ENCODE measurements around the gene PRF1. TPM values are rescaled to one million over a fixed set of nuclear protein-coding genes. Genes with fewer than 3 reads are reported as not detected.

Gene PRF1
- total and polyA plus RNA-seq, 2 of the 13 experiments (the other 11 are each of a cell fraction or from before 2014, with no cell fraction given): 1.00 to 1.4 TPM

GRCh38 chr10:70592186-70592735 is 10.3 kb downstream of the PRF1 start:
- POLR2A ChIA-PET: no interaction called here
- H3K4me3 ChIP-seq (replicated peaks in 1 of 3; ENCODE audit: insufficient read depth in 1 of 3, low read depth in 2 of 3, low read length in 3 of 3): no peak overlapping the region
- no peaks in the 10 kb centered on the region for H4K20me1 ChIP-seq (ENCODE audit: insufficient read depth, low read length)
- 28% methylated on average over 2 of the region's 2 CpGs for WGBS (ENCODE audit: low lambda C conversion rate)
- no peak overlapping the region for H3K27ac ChIP-seq (ENCODE audit: extremely low read length, insufficient read depth, low read length)
- H3K79me2 ChIP-seq (ENCODE audit: insufficient read depth, low read length): no peaks in the 10 kb centered on the region
- H3K4me1 ChIP-seq (ENCODE audit: insufficient read depth, low read length): peaks cover 34% of the 10 kb centered on the region
- in situ Hi-C loops (cut with HindIII; ENCODE audit: extremely low pct_ligation_motif_present, low pct_unique_long_range_greater_than_20kb): no loop called here
- BruUV-seq (replicated peaks): no TSS peak
- intact Hi-C loops (cut with micrococcal nuclease; ENCODE audit: unreplicated experiment): no loop called here
- H3K36me3 ChIP-seq (replicated peaks in 1 of 2; ENCODE audit: control insufficient read depth in 1 of 2, insufficient read depth in 2 of 2, low read length in 2 of 2): no peaks in the 10 kb centered on the region
- TF ChIP-seq GMEB1 (CRISPR knock-in tag; IDR thresholded peaks at IDR 0.05; ENCODE audit: borderline replicate concordance) (no peak), ZFP36L2 (CRISPR knock-in tag; IDR thresholded peaks at IDR 0.05) (no peak), HMG20B (CRISPR knock-in tag; conservative IDR thresholded peaks at IDR 0.05) (no peak), RNF219 (CRISPR knock-in tag; IDR thresholded peaks at IDR 0.05) (no peak), ZSCAN25 (CRISPR knock-in tag; IDR thresholded peaks at IDR 0.05) (no peak), ZBTB37 (CRISPR knock-in tag; IDR thresholded peaks at IDR 0.05) (no peak), SOX13 (IDR thresholded peaks at IDR 0.05) (no peak), SOX13 (CRISPR knock-in tag; conservative IDR thresholded peaks at IDR 0.05 in 1 of 2, IDR thresholded peaks at IDR 0.05 in 1 of 2) (no peak), ZNF556 (CRISPR knock-in tag; IDR thresholded peaks at IDR 0.05; ENCODE audit: borderline replicate concordance) (no peak), ZNF672 (CRISPR knock-in tag; IDR thresholded peaks at IDR 0.05) (no peak), BCLAF1 (IDR thresholded peaks at IDR 0.05) (no peak), POGK (CRISPR knock-in tag; conservative IDR thresholded peaks at IDR 0.05) (no peak), POGZ (CRISPR knock-in tag; IDR thresholded peaks at IDR 0.05) (no peak), ZNF550 (CRISPR knock-in tag; IDR thresholded peaks at IDR 0.05; ENCODE audit: borderline replicate concordance) (no peak), SNAPC2 (CRISPR knock-in tag; IDR thresholded peaks at IDR 0.05) (no peak)
- no peak overlapping the region for H3K9ac ChIP-seq (ENCODE audit: insufficient read depth, low read depth, low read length)
- DNase-seq (ENCODE audit: low spot score) (no peak), FAIRE-seq (no peak), ATAC-seq (no peak)
- no peaks in the 10 kb centered on the region for H3K9me3 ChIP-seq (ENCODE audit: low read length)
- H3K4me2 ChIP-seq (ENCODE audit: low read depth, low read length): no peak overlapping the region
- H2AFZ ChIP-seq (ENCODE audit: low read length): no peak overlapping the region
- no peaks in the 10 kb centered on the region; a peak in 1 of 5 replicates for H3K27me3 ChIP-seq (ENCODE audit: control insufficient read depth in 1 of 2, insufficient read depth in 2 of 2, low read length in 2 of 2)
- CTCF ChIA-PET (ENCODE audit: low intra/inter-chr PET ratio, low total read pairs): no interaction called here
